SH-SY5Y (cell line): ENCODE measurements around the gene MCF2L.

Experiments used
- GATA2 ChIP-seq: IDR thresholded peaks from 2 replicates; pipeline ENCODE4 v1.6.1; 2011; ENCODE audit warnings: mild to moderate bottlenecking, low read depth, low read length
- GATA3 ChIP-seq: IDR thresholded peaks from 2 replicates; pipeline ENCODE4 v1.6.1; 2011; ENCODE audit warnings: low read depth, mild to moderate bottlenecking, low read length, moderate library complexity

- TF ChIP-seq GATA3, result no peak
- no peak for TF ChIP-seq GATA2
Measured at GRCh38 chr13:112991609-112992008, 22.6 kb downstream of the MCF2L start.
